ENCODE measurements around the gene SLC39A5. TPM values are rescaled to one million over a fixed set of nuclear protein-coding genes. Genes with fewer than 3 reads are reported as not detected.
A peak's percentile ranks its signal among the peaks of the same experiment; 100 is the strongest.
"Not testable (repeated sequence)": the region's sequence is repeated elsewhere in the genome, so short reads cannot be mapped to it uniquely, and the experiment has no call there.

SLC39A5 gene
- total RNA-seq, 8 experiments from 2014 or later, result 0.49 to 2.6 (median 1.1) TPM; not detected in 2

DNA sequence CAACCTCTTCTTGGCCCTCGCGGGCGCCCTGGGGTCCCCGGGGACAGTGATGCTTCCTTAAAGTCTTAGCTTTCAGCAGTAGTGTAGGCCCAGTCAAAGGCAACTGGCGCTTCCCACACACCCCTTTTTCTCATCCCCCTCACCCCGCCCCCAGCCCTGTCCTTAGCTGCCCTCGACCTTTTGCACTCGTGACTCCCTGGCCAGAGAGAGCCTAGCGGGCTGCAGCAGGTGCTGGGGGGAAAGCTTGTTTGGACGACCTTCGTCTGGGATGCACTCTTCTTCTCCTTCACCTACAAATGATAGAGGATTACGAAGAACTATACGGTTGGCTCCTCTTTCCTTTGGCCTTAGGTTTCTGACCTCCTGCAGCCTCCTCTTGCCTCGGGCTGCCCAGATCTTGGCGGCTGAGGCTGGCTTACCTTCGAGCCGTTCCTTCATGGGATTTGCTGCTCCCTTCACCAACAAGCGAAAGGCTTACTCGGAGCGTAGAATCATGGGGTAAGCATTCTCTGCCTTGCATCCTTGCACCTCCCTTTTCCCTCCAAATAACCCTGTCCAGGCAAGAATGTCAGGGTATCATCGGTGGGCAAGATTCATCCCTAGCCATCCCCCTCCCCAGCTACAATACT lies 37.7 kb downstream of the SLC39A5 start:
- in situ Hi-C loops (cut with MboI; ENCODE audit: low pct_unique_long_range_greater_than_20kb in 2 of 9, low sequenced_read_pairs in 9 of 9, unreplicated experiment in 9 of 9), result loop anchor here in 1 of 9 experiments (25.0 kb wide), 1 partner anchor 105 kb away; the partner anchor contains the start of genes MYL6 and MYL6B
- WGBS, 10 experiments, result 0 to 60% (median 40%) methylated on average over 1 to 7 of the region's 21 CpGs; no CpG with 5 or more reads in 3 of the 10 experiments

GRCh38 chr12:56271031-56271430 lies 41.2 kb downstream of the SLC39A5 start:
- 14% methylated on average over 1 of the region's 1 CpG; no CpG with 5 or more reads in 9 of the 10 experiments for WGBS, 10 experiments
- H3K27ac ChIP-seq, result no peak overlapping the region
- H3K4me1 ChIP-seq (replicated peaks in 1 of 2), result peaks cover 0 to 4% of the 10 kb centered on the region in 2 donors
- ATAC-seq (replicated peaks in 6 of 8), result peak in 1 of 8 experiments; percentile 2
- in situ Hi-C loops (cut with MboI; ENCODE audit: low pct_unique_long_range_greater_than_20kb in 2 of 9, low sequenced_read_pairs in 9 of 9, unreplicated experiment in 9 of 9), result loop anchor here in 1 of 9 experiments (25.0 kb wide), 1 partner anchor 109 kb away; the partner anchor contains the start of genes MYL6 and MYL6B
- no peak overlapping the region for H3K4me3 ChIP-seq

More for the DNA sequence above, 37.7 kb downstream of the SLC39A5 start:
- ATAC-seq (replicated peaks in 6 of 8), result peak in 1 of 8 experiments; percentile 11
- H3K4me1 ChIP-seq (replicated peaks in 1 of 2), result peaks cover 0 to 5% of the 10 kb centered on the region in 2 donors
- H3K4me3 ChIP-seq, result peak overlapping the region; percentile 52 to 65 (median 60)
- no peak overlapping the region for H3K27ac ChIP-seq

DNA sequence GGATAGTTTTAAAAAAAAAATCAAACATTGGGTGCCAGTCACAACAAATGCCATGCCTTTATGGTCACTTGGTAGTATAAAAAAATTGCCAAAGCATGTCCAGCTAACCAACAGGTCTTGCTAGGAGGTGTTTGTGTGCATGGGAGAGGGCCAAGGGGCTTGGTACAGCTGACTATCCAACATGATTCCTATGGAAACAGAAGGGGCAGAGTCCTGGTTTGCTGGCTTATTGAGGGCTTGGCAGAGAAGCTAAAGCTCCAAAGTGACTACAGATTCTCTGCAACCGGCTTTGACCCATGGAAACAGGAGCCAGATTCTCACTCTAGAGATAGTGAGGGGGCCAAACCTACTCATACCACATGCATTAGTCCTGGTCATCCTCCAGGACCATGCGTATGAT lies 42.6 kb downstream of the SLC39A5 start:
- in situ Hi-C loops (cut with MboI; ENCODE audit: low pct_unique_long_range_greater_than_20kb in 2 of 9, low sequenced_read_pairs in 9 of 9, unreplicated experiment in 9 of 9), result loop anchor here in 1 of 9 experiments (25.0 kb wide), 1 partner anchor 110 kb away; the partner anchor contains the start of genes MYL6 and MYL6B
- not testable (repeated sequence) for H3K27ac ChIP-seq; H3K4me3 ChIP-seq; ATAC-seq (replicated peaks in 6 of 8); H3K4me1 ChIP-seq (replicated peaks in 1 of 2)
- WGBS, 10 experiments, result 40 to 100% (median 100%) methylated on average over 1 of the region's 2 CpGs; no CpG with 5 or more reads in 5 of the 10 experiments

DNA sequence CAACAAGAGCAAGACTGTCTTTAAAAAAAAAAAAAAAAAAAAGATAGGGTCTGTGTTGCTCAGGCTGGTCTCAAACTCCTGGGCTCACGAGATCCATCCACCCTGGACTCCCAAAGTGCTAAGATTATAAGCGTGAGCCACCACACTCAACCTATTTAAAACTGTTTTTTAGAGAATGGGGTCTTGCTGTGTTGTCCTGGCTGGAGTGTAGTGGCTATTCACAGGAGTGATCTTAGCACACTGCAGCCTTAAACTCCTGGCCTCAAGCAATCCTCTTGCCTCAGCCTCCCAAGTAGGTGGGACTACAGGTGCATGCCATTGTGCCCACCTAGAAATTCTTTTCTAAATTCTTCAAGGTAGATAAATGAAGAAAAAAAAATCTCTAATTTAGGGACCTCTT lies 44.4 kb downstream of the SLC39A5 start:
- no peak overlapping the region for H3K27ac ChIP-seq
- ATAC-seq (replicated peaks in 6 of 8), result no peak
- 86 to 100% (median 100%) methylated on average over 1 to 2 of the region's 2 CpGs; no CpG with 5 or more reads in 5 of the 10 experiments for WGBS, 10 experiments
- no peaks in the 10 kb centered on the region for H3K4me1 ChIP-seq (replicated peaks in 1 of 2)
- in situ Hi-C loops (cut with MboI; ENCODE audit: low pct_unique_long_range_greater_than_20kb in 2 of 9, low sequenced_read_pairs in 9 of 9, unreplicated experiment in 9 of 9), result loop anchor here in 1 of 9 experiments (25.0 kb wide), 1 partner anchor 112 kb away; the partner anchor contains the start of genes MYL6 and MYL6B
- H3K4me3 ChIP-seq, result no peak overlapping the region

- H3K27ac ChIP-seq, result no peak overlapping the region
- in situ Hi-C loops (cut with MboI; ENCODE audit: low pct_unique_long_range_greater_than_20kb in 2 of 9, low sequenced_read_pairs in 9 of 9, unreplicated experiment in 9 of 9), result no loop called here
- H3K4me1 ChIP-seq (replicated peaks in 1 of 2), result no peaks in the 10 kb centered on the region
- 85 to 100% (median 100%) methylated on average over 1 to 2 of the region's 3 CpGs; no CpG with 5 or more reads in 3 of the 10 experiments for WGBS, 10 experiments
- no peak for ATAC-seq (replicated peaks in 6 of 8)
- H3K4me3 ChIP-seq, result no peak overlapping the region
Measured at GRCh38 chr12:56278905-56279304, 49.1 kb downstream of the SLC39A5 start.

- no peaks in the 10 kb centered on the region for H3K4me1 ChIP-seq (replicated peaks in 1 of 2)
- no peak for ATAC-seq (replicated peaks in 6 of 8)
- H3K4me3 ChIP-seq, result no peak overlapping the region
- no peak overlapping the region for H3K27ac ChIP-seq
- in situ Hi-C loops (cut with MboI; ENCODE audit: low pct_unique_long_range_greater_than_20kb in 2 of 9, low sequenced_read_pairs in 9 of 9, unreplicated experiment in 9 of 9), result no loop called here
Measured at GRCh38 chr12:56280849-56281248, 51.0 kb downstream of the SLC39A5 start.

DNA sequence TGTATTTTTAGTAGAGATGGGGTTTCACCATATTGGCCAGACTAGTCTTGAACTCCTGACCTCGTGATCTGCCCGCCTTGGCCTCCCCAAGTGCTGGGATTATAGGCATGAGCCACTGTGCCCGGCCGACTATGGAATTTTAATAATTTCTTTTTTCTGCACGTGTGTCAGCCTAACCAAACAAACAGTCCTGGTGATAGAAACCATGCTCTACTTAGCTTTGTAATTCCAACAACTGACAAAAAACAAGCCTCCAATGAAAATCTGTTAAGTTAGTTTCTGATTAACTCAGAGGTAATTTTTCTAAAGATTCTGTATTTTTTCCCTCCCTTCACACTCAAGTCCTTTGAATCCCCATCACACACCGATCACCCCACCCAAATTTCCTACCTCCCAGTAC lies 52.2 kb downstream of the SLC39A5 start:
- Histone ChIP-seq H3K4me3 (no peak overlapping the region), H3K4me1 (replicated peaks in 1 of 2) (no peaks in the 10 kb centered on the region), H3K27ac (no peak overlapping the region)
- in situ Hi-C loops (cut with MboI; ENCODE audit: low pct_unique_long_range_greater_than_20kb in 2 of 9, low sequenced_read_pairs in 9 of 9, unreplicated experiment in 9 of 9), result no loop called here
- 86 to 100% (median 96%) methylated on average over 1 to 6 of the region's 6 CpGs; no CpG with 5 or more reads in 2 of the 10 experiments for WGBS, 10 experiments
- ATAC-seq (replicated peaks in 6 of 8), result no peak

GRCh38 chr12:56282579-56282978 lies 52.7 kb downstream of the SLC39A5 start:
- Histone ChIP-seq H3K27ac (no peak overlapping the region), H3K4me1 (replicated peaks in 1 of 2) (no peaks in the 10 kb centered on the region), H3K4me3 (no peak overlapping the region)
- ATAC-seq (replicated peaks in 6 of 8), result no peak
- WGBS, 10 experiments, result 81 to 100% (median 98%) methylated on average over 2 of the region's 2 CpGs; no CpG with 5 or more reads in 6 of the 10 experiments
- in situ Hi-C loops (cut with MboI; ENCODE audit: low pct_unique_long_range_greater_than_20kb in 2 of 9, low sequenced_read_pairs in 9 of 9, unreplicated experiment in 9 of 9), result no loop called here

- WGBS, 10 experiments, result 40 to 100% (median 98%) methylated on average over 1 to 5 of the region's 5 CpGs
- ATAC-seq (replicated peaks in 6 of 8); H3K4me3 ChIP-seq; in situ Hi-C loops (cut with MboI; ENCODE audit: low pct_unique_long_range_greater_than_20kb in 2 of 9, low sequenced_read_pairs in 9 of 9, unreplicated experiment in 9 of 9); H3K4me1 ChIP-seq (replicated peaks in 1 of 2); H3K27ac ChIP-seq: not testable (repeated sequence)
Measured at GRCh38 chr12:56284263-56284662, 54.4 kb downstream of the SLC39A5 start.

GRCh38 chr12:56286044-56286830 lies 56.4 kb downstream of the SLC39A5 start:
- no peak overlapping the region for H3K4me3 ChIP-seq
- no peak overlapping the region for H3K27ac ChIP-seq
- no peaks in the 10 kb centered on the region for H3K4me1 ChIP-seq (replicated peaks in 1 of 2)
- ATAC-seq (replicated peaks in 6 of 8), result peak in 1 of 8 experiments; percentile 33
- in situ Hi-C loops (cut with MboI; ENCODE audit: low pct_unique_long_range_greater_than_20kb in 2 of 9, low sequenced_read_pairs in 9 of 9, unreplicated experiment in 9 of 9), result no loop called here
- 0 to 100% (median 37%) methylated on average over 1 to 4 of the region's 4 CpGs; no CpG with 5 or more reads in 1 of the 10 experiments for WGBS, 10 experiments

Other genes with a start within 250 kb of the SLC39A5 start
- 10 to 100 TPM; 10.4 to 23.0 (median 17.0) TPM for gene SUOX, start 232.8 kb upstream of the SLC39A5 start, total RNA-seq
- 1 to 10 TPM; 1.4 to 8.6 (median 6.4) TPM for gene IKZF4, start 209.0 kb upstream of the SLC39A5 start, total RNA-seq
- 1,000 to 10,000 TPM in 1 of 8 experiments, 100 to 1,000 TPM in 7; 282 to 1,536 (median 616) TPM for gene RPS26, start 188.1 kb upstream of the SLC39A5 start, total RNA-seq
- gene ERBB3, start 149.9 kb upstream of the SLC39A5 start, total RNA-seq, result 1 to 10 TPM in 7 of 8 experiments, under 1 TPM in 1; 0.63 to 7.2 (median 2.1) TPM
- gene PA2G4, start 125.5 kb upstream of the SLC39A5 start, total RNA-seq, result 100 to 1,000 TPM in 4 of 8 experiments, 10 to 100 TPM in 4; 60.8 to 254 (median 99.3) TPM
- gene RPL41, start 113.4 kb upstream of the SLC39A5 start, total RNA-seq, result 1,000 to 10,000 TPM; 2,948 to 7,132 (median 5,415) TPM
- 10 to 100 TPM in 3 of 8 experiments, 1 to 10 TPM in 5; 5.8 to 11.7 (median 8.0) TPM for gene ZC3H10, start 111.8 kb upstream of the SLC39A5 start, total RNA-seq
- gene ESYT1, start 101.8 kb upstream of the SLC39A5 start, total RNA-seq, result 10 to 100 TPM; 13.4 to 54.6 (median 44.2) TPM
- gene MYL6B, start 77.5 kb upstream of the SLC39A5 start, total RNA-seq, result 100 to 1,000 TPM in 5 of 8 experiments, 10 to 100 TPM in 3; 61.3 to 217 (median 142) TPM
- 1,000 to 10,000 TPM; 1,063 to 2,469 (median 1,244) TPM for gene MYL6, start 71.7 kb upstream of the SLC39A5 start, total RNA-seq
- 100 to 1,000 TPM in 1 of 8 experiments, 10 to 100 TPM in 7; 18.1 to 110 (median 77.9) TPM for gene SMARCC2, start 40.6 kb upstream of the SLC39A5 start, total RNA-seq
- gene RNF41, start 8.1 kb upstream of the SLC39A5 start, total RNA-seq, result 10 to 100 TPM; 28.9 to 62.1 (median 41.7) TPM
- 10 to 100 TPM; 22.1 to 61.7 (median 51.1) TPM for gene NABP2, start 5.7 kb upstream of the SLC39A5 start, total RNA-seq
- 10 to 100 TPM in 6 of 8 experiments, 1 to 10 TPM in 2; 5.3 to 30.7 (median 12.0) TPM for gene ANKRD52, start 28.3 kb downstream of the SLC39A5 start, total RNA-seq
- gene COQ10A, start 36.9 kb downstream of the SLC39A5 start, total RNA-seq, result 10 to 100 TPM in 7 of 8 experiments, 1 to 10 TPM in 1; 6.8 to 17.4 (median 14.3) TPM
- 100 to 1,000 TPM in 5 of 8 experiments, 10 to 100 TPM in 3; 66.8 to 208 (median 106) TPM for gene CS, start 70.3 kb downstream of the SLC39A5 start, total RNA-seq
- 100 to 1,000 TPM; 102 to 231 (median 141) TPM for gene CNPY2, start 85.9 kb downstream of the SLC39A5 start, total RNA-seq
- gene PAN2, start 103.9 kb downstream of the SLC39A5 start, total RNA-seq, result 10 to 100 TPM; 20.3 to 97.3 (median 30.4) TPM
- gene IL23A, start 108.8 kb downstream of the SLC39A5 start, total RNA-seq, result 1 to 10 TPM in 4 of 8 experiments, under 1 TPM in 4; 0.28 to 3.8 (median 1.1) TPM
- 100 to 1,000 TPM in 3 of 8 experiments, 10 to 100 TPM in 5; 26.5 to 458 (median 72.4) TPM for gene STAT2, start 130.1 kb downstream of the SLC39A5 start, total RNA-seq
- gene APOF, start 132.8 kb downstream of the SLC39A5 start, total RNA-seq, result under 1 TPM in 7 of 8 experiments, not detected in 1; 0.14 to 0.76 (median 0.36) TPM
- gene TIMELESS, start 219.4 kb downstream of the SLC39A5 start, total RNA-seq, result 10 to 100 TPM in 7 of 8 experiments, 1 to 10 TPM in 1; 3.4 to 62.8 (median 19.2) TPM
- gene MIP, start 224.6 kb downstream of the SLC39A5 start, total RNA-seq, result 1 to 10 TPM in 3 of 8 experiments, under 1 TPM in 5; 0.16 to 2.7 (median 0.44) TPM
- gene SPRYD4, start 238.5 kb downstream of the SLC39A5 start, total RNA-seq, result 1 to 10 TPM; 1.3 to 8.5 (median 2.2) TPM

Data from motor neuron (in vitro differentiated cells).